Amniotic epithelial cell (primary cell): ENCODE data around the gene TUBB3.
A peak's percentile ranks its signal among the peaks of the same experiment; 100 is the strongest.
"Not testable (repeated sequence)": the region's sequence is repeated elsewhere in the genome, so short reads cannot be mapped to it uniquely, and the experiment has no call there.

ENCODE experiments used
- DNase-seq: peaks from one replicate; pipeline ENCODE4 v3.0.0-alpha.2; 2010; ENCODE audit warnings: low read depth

TUBB3 gene

GRCh38 chr16:89902980-89903379 is 20.2 kb upstream of the TUBB3 start:
- DNase-seq: no peak

GRCh38 chr16:89903908-89904515 is 19.1 kb upstream of the TUBB3 start:
- DNase-seq: no peak

GRCh38 chr16:89904606-89905510 is 18.3 kb upstream of the TUBB3 start:
- DNase-seq: no peak

- DNase-seq: no peak
Measured at GRCh38 chr16:89905511-89906139, 17.5 kb upstream of the TUBB3 start.

- DNase-seq: no peak
Measured at GRCh38 chr16:89906140-89907025, 16.8 kb upstream of the TUBB3 start.

GRCh38 chr16:89907055-89907814 is 15.9 kb upstream of the TUBB3 start:
- no peak for DNase-seq

- peak; percentile 15 for DNase-seq
Measured at GRCh38 chr16:89908236-89908635, 14.9 kb upstream of the TUBB3 start.

- peak; percentile 68 for DNase-seq
Measured at GRCh38 chr16:89909777-89910716, 13.1 kb upstream of the TUBB3 start.

GRCh38 chr16:89910717-89911354 is 12.3 kb upstream of the TUBB3 start:
- no peak for DNase-seq

- DNase-seq: no peak
Measured at GRCh38 chr16:89911375-89911774, 11.8 kb upstream of the TUBB3 start.

- no peak for DNase-seq
Measured at GRCh38 chr16:89912143-89912542, 11.0 kb upstream of the TUBB3 start.

GRCh38 chr16:89912627-89913026 is 10.5 kb upstream of the TUBB3 start:
- no peak for DNase-seq

GRCh38 chr16:89913408-89914387 is 9.4 kb upstream of the TUBB3 start:
- DNase-seq: no peak

GRCh38 chr16:89914642-89915285 is 8.4 kb upstream of the TUBB3 start:
- not testable (repeated sequence) for DNase-seq

- DNase-seq: no peak
Measured at GRCh38 chr16:89915303-89916232, 7.6 kb upstream of the TUBB3 start.

- DNase-seq: peak; percentile 85
Measured at GRCh38 chr16:89917773-89918452, 5.2 kb upstream of the TUBB3 start.
